GM19467 (cell line): ENCODE data around the gene KAT6B.
"Not testable (repeated sequence)": the region's sequence is repeated elsewhere in the genome, so short reads cannot be mapped to it uniquely, and the experiment has no call there.

Source experiments
- ATAC-seq: cut with Tn5 transposase; IDR thresholded peaks from one replicate; pipeline ENCODE4 v1.9.1; 2021; ENCODE audit warnings: mild to moderate bottlenecking, moderate library complexity; ENCODE audit not compliant: unreplicated experiment

KAT6B gene

DNA sequence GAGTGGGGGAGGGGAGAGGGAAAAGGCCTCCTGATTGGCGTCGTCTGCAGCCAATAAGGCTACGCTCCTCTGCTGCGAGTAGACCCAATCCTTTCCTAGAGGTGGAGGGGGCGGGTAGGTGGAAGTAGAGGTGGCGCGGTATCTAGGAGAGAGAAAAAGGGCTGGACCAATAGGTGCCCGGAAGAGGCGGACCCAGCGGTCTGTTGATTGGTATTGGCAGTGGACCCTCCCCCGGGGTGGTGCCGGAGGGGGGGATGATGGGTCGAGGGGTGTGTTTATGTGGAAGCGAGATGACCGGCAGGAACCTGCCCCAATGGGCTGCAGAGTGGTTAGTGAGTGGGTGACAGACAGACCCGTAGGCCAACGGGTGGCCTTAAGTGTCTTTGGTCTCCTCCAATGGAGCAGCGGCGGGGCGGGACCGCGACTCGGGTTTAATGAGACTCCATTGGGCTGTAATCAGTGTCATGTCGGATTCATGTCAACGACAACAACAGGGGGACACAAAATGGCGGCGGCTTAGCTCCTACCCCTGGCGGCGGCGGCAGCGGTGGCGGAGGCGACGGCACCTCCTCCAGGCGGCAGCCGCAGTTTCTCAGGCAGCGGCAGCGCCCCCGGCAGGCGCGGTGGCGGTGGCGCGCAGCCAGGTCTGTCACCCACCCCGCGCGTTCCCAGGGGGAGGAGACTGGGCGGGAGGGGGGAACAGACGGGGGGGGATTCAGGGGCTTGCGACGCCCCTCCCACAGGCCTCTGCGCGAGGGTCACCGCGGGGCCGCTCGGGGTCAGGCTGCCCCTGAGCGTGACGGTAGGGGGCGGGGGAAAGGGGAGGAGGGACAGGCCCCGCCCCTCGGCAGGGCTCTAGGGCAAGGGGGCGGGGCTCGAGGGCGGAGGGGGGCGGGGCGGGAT lies at the start of gene KAT6B:
TSS of gene KAT6B (plus strand) at position 459 of the 903 bp plus-strand sequence. CDS start 16,258 bp downstream, outside the sequence.
- peak; percentile 88 for ATAC-seq

DNA sequence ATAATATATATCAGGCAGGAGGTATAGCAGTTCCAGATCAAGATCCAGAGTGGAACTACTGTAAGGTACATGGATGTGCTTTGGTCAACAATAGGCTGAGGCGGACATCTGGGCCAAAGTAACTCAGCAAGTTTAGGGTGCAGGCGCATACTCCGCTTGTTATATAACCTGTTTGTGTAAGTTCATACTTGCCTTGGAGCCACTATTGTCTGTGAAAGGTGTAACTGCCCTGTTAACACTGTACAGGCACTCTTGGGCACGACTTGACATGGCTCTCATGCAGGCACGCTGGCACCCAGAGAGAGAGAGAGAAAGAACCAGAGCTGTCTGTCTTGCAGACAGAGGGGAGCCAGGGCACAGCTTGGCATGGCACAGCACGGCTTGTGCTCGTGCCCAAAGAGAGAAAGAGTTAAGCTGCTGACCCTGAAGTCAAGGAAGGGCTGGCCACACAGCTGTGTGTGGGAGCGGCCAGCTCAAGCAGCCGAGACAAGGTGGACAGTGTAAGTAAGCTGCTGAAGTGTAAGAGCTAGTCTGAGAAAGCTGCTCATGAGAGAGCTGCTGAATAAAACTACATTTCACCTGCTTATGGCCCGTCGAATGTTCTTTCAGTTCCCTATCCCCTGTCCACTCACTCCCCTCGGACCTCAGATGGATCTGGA lies 47.8 kb upstream of the KAT6B start:
- no peak for ATAC-seq

DNA sequence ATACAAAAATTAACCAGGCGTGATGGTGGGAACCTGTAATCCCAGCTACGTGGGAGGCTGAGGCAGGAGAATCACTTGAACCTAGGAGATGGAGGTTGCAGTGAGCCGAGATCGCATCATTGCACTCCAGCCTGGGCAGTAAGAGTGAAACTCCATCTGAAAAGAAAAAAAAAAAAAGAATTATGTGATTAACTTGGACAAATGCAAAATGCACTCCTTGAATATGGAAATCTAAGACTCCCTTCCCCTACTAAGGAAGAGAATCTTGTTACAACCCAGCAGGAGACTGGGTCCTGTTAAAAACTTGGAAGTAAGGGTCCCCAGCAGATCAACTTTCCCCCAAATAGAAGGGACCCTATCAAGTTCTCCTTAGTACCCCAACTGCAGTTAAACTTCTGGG lies 44.5 kb upstream of the KAT6B start:
- not testable (repeated sequence) for ATAC-seq

DNA sequence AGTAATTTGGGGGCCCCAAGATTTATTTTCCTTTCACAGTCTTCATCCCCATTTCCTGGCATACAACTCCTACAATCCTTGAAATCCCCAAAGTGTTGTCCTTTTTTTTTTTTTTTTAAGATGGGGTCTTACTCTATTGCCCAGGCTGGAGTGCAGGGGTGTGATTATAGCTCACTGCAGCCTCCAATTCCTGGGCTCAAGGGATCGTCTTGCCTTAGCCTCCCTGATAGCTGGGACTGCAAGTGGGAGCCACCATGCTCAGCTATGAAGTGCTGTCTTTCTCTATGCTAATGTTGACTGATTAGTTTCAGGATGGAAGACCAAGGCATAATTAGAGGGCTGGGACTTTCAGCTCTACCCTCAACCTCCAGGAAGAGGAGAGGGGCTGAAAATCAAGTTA lies 41.9 kb upstream of the KAT6B start:
- no peak for ATAC-seq

DNA sequence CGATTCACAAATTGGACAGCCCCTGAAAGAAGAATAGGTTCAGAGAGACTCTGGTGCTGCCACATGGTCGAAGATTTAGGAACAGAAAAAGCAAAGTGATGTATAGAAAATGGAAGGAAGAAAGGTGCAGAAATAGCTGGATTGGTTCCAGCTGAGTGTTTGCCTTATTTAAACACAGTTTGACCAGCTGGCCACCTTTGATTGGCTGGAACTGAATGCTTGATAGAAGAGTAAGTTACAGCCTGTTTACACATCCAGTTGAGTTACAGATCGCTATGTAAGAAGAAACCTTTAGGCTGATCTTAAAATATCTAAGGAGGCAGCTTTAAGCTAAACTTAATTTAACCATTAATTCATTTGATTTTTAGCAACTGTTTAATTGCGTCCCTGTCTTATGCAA lies 40.3 kb upstream of the KAT6B start:
- ATAC-seq = no peak

DNA sequence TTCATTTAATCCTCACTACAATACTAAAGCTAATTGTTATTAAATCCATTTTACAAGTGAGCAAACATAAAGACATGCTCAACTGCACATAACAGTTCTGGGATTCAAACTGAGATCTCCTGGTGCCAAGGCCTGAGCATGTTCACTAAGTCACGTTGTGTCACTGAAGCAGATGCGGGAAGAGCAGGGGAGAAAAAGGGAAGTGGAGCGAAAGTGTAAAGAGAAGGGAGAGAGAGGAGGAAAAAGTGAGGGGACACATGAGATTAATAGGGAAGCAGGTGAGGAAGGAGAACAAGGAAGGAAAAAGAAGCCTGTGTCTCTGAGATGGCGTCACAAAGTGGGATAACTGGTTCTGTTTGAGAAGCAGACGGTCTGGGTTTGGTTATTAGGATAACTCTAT lies 38.9 kb upstream of the KAT6B start:
- ATAC-seq = no peak

DNA sequence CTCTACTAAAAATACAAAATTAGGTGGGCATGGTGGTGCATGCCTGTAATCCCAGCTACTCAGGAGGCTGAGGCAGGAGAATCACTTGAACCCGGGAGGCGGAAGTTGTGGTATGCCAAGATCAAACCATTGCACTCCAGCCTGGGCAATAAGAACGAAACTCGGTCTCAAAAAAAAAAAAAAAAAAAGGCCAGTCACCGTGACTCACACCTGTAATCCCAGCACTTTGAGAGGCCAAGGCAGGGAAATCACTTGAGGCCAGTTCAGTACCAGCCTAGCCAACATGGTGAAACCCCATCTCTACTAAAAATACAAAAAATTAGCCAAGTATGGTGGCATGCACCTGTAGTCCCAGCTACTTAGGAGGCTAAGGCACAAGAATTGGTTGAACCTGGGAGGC lies 34.4 kb upstream of the KAT6B start:
- ATAC-seq = not testable (repeated sequence)

DNA sequence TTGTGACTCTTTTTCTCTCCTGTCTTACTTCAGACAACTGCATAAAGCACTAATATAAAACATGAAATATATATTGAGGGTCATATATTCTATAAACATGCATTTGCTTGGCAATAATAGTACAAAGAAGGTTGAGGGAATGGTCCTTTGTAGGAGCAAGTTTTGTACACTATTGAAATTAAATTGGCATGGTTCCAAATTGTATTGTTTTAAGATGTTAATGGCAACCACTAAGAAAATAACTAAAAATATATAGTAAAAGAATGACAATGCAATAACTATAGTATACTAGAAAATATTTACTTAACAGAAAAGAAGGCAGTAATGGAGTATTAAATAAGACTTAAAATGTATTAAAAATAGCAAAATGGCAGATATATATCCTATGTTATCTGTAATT lies 33.7 kb upstream of the KAT6B start:
- no peak for ATAC-seq

DNA sequence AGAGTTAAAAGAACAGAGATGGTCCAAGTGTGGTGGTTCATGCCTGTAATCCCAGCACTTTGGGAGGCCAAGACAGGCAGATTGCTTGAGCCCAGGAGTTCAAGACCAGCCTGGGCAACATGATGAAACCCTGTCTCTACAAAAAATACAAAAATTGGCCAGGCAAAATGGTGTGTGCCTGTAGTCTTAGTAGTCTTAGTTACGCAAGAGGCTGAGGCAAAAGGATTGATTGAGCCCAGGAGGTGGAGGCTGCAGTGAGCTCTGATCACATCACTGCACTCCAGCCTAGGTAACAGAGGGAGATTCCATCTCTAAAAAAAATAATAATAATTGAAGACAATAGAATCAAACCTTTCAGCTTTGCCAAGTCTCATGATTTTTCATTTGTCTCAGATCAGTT lies 33.2 kb upstream of the KAT6B start:
- ATAC-seq = not testable (repeated sequence)

DNA sequence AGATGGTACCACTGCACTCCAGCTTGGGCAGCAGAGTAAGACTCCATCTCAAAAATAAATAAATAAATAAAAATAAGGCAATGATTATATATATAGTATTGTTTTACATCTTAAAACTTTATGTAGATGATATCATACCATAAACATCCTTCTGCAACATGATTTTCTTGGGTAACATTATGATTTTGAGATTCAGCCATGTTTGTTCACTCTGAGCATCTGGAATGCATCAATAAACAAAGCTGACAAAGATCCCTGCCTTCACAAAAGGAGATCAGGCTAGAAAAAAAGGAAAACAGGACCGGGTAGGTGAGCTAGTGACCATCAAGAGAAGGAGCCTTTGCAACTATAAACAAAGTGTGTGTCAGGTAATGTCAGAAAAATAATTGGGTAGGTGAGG lies 31.9 kb upstream of the KAT6B start:
- ATAC-seq = no peak

DNA sequence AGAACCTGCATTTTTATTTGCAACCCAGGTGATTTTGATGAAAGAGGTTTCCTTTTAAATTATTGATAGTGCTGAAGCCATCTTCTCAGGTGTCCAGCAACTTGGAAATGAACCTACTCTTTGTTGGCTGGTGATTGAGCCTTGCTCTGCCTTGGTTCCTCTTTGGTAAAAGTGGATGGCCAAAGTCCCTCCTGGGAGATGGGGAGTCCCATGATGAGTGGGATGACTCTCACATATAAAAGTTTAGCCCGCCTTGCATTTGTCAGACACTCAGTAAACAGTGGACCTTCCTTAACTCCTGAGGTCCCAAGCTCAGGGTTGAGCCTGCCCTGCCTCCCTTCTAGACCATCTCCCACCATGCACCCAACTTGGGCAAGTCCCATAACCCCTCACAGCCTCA lies 28.9 kb upstream of the KAT6B start:
- no peak for ATAC-seq

DNA sequence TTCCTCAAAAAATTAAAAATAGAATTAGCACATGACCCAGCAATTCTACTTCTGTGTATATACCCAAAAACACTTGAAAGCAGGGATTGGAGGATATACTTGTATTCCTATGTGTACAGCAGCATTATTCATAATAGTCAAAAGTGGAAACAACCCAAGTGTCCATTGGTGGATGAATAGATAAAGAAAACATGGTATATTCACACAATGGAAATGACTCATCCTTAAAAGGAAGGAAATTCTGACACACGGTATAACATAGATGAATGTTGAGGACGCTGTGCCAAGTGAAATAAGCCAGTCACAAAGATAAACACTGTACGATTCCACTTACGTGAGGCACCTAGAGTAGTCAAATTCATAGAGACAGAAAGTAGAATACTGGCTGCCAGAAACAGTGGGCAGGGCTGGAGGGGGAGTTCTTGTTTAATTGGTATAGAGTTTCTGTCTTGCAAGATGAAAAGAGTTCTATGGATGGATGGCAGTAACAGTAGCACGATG lies 26.6 kb upstream of the KAT6B start:
- ATAC-seq = no peak

DNA sequence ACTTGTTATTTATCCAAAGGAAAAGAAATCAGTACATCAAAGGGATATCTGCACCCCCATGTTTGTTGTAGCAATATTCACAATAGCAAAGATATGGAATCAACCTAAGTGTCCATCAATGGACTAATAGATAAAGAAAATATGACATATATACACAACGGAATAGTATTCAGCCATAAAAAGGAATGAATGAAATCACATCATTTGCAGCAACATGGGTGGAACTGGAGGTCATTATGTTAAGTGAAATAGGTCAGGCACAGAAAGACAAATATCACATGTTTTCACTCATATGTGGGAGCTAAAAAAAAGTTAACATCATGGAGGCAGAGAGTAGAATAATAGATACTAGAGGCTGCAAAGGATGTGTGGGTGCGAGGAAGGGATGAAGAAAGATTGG lies 25.0 kb upstream of the KAT6B start:
- ATAC-seq = no peak

DNA sequence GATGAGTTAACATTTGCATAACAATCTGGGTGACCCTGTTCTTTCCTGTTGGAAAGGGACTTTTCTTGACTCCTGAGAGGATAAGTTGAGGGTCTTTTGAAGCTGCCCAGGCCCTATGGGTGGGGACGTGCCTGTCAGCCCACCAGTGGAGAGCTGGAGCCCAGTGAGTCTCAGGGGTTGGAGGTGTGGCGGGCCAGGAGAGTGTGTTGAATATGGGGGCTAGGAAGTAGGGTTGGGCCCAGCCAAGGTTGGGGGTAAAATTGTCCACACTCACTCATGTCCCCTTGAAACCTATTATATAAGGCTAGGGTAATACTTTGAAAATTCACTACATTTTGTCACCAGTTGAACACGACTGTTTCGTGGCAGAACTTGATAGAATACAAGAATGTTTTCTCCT lies 17.9 kb upstream of the KAT6B start:
- no peak for ATAC-seq

DNA sequence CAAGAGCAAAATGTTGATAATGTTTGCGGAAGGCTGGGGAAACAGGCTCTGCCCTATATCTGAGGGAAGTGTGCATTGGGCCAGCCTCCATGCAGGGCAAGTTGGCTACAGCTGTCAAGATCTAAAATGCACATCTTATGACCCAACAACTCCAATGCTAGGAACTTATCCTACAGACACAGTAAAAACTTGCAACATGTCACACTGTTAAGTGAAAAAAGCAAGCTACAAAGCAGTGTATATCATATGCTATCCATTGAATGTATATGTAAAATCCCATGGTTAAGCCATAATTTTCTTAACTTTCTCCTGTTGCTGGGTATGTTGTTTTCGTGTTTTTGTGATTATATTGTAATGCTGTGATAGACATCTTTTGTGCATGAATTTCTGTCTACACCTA lies 16.3 kb upstream of the KAT6B start:
- no peak for ATAC-seq

DNA sequence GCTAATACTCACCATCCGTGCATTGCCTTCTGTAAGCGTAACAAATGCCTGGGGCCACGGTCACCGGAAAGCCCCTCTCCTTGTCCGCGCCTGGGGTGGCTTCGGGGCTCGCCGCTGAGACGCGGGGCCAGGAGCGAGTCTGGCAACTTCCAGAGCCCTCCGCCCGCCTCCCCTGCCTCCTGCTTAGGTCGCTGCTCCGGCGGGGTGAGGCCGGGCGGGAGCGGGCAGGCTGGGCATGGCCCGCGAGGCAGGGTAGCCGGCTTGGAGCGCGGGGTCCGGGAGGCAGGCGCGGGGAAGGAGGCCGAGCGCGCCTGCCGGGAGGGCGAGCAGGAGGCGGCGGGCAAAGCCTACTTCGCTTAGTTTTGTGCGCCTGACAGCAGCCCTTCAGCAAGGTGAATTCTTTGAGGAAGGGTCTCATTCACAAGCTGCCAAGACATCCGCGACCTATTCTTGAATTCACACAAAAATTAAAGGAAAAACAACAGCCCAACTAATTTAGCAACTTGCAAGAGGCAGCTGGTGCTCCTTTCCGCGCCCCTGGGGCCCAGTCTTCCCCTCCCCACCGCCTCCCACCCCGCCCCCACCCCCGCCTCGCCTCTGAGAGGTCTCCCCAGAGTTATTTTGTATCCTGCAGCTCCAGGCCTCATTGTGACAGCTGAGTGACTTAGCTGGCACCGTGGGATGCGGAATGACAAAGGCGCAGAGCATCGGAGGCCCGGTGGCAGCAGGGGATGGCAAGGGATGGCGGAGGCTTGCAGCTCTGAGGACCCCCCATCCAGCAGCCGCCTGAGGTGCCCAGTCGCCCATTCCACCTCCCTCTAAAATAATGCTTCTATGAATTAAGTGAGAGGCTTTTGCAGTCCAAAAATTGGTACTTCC lies 12.8 kb upstream of the KAT6B start:
- ATAC-seq = no peak

DNA sequence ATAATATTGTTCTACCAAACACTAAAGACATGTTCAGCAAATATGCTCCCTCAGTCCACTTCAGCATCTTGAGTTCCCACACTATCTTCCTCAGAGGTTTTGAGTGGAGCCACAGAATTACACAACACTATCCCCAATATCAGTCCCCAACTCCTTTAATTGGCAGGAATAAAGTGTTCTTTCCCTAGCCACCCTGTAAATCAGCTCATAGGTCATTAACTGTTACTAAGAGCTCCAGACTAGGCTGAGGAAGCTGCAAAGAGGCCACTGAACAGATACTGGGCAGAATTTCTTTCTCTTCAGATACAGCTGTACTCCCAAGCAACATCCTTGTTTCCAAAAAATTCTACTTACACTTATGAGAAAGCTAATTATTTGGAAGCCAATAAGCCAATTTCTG lies 11.6 kb upstream of the KAT6B start:
- ATAC-seq = no peak

DNA sequence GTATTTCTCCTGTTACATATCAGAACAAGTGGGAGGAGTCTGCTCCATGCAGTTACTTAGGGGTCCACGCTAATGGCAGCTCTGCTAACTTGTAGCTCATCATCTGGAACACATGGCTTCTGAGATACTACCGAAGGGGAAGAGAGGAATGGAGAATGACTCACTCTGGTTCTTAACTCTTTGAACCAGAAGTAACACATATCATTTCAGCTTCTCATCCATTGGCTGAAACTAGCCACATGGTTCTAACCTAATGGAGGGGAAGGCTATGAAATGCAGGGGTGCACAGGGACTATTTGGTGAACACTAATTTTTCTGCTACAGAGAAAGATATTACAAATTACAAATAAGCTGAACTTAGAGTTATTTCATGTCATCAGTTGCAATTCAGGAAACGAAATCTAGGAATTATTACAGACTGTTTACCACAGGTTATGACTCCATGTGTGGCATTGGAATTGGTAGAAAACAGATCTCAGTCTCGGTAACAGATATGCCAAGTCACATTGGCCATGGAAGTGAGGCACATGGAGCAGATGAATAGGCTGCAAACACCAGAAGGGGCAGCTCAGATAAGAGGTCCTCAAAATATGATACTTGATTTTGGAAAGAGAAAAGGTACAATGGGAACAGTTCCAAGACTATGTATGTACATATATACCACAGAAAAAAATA lies 9.4 kb upstream of the KAT6B start:
- ATAC-seq = no peak

DNA sequence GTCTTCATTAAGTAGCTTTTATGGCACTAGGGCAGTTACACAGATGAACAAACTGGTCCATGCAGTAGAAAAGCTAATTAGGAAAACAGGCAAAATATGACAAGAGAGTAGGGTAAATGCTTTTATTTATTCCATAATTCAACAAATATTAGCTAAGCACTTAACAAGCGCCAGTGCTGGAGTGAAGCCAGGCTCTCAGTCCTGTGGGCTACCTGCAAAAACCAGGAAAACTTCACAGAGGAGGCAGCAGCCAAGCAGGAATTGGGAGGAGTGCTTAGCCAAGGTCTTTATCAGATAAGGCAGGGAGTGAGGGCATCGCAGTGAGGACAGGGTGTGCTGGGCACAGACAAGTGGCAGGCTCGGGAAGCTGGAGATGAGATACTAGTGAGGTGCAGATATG lies 4.9 kb upstream of the KAT6B start:
- ATAC-seq = no peak

DNA sequence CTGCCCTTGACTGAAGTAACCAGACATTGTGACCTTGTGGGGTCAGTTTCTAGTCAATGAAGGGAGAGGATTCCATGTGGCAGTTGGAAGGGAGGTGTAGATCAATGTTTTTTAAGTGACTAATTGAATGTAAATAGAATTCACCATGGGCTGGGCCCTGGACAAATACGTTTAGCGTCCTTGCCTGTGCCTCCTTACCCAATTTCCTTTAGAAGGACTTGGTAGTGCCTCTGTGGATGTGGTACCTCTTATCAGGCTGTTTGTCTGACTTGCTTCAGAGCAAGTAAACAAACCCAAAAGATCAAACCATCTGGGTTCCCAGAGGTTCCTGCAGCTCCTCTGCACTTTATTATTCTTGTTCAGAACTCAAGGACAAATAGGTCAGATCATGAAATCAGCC lies 4.3 kb upstream of the KAT6B start:
- no peak for ATAC-seq
